Muscle layer of duodenum (tissue), 2 donors: ENCODE results near the gene ZBTB4.

ENCODE experiments used
- H3K27ac ChIP-seq: one replicate; pipeline ENCODE4 v1.7.0; 2013; ENCODE audit warnings: mild to moderate bottlenecking, low read length
- H3K27me3 ChIP-seq: one replicate; pipeline ENCODE4 v1.7.0; 2013; ENCODE audit warnings: low read depth, mild to moderate bottlenecking, control low read depth, low read length
- H3K36me3 ChIP-seq, 2 donors: one replicate each; pipeline ENCODE4 v1.7.0; 2013; ENCODE audit warnings: low read length in 2 of 2, control low read depth in 1 of 2, mild to moderate bottlenecking in 1 of 2; ENCODE audit not compliant: insufficient read depth in 2 of 2, control insufficient read depth in 1 of 2
- H3K4me1 ChIP-seq, 2 donors: one replicate each; pipeline ENCODE4 v1.7.0; 2013; ENCODE audit warnings: low read length in 2 of 2, mild to moderate bottlenecking in 2 of 2, control low read depth in 1 of 2, moderate library complexity in 1 of 2; ENCODE audit not compliant: insufficient read depth in 2 of 2, control insufficient read depth in 1 of 2
- H3K4me3 ChIP-seq, 2 donors: one replicate each; pipeline ENCODE4 v1.7.0; 2013; ENCODE audit warnings: low read length in 2 of 2, low read depth in 1 of 2, mild to moderate bottlenecking in 1 of 2
- H3K9me3 ChIP-seq, 2 donors: one replicate each; pipeline ENCODE4 v1.7.0; 2013; ENCODE audit warnings: low read length in 2 of 2, control low read depth in 1 of 2, mild to moderate bottlenecking in 1 of 2; ENCODE audit not compliant: control insufficient read depth in 1 of 2
- donor health status: healthy.

The ZBTB4 gene

DNA sequence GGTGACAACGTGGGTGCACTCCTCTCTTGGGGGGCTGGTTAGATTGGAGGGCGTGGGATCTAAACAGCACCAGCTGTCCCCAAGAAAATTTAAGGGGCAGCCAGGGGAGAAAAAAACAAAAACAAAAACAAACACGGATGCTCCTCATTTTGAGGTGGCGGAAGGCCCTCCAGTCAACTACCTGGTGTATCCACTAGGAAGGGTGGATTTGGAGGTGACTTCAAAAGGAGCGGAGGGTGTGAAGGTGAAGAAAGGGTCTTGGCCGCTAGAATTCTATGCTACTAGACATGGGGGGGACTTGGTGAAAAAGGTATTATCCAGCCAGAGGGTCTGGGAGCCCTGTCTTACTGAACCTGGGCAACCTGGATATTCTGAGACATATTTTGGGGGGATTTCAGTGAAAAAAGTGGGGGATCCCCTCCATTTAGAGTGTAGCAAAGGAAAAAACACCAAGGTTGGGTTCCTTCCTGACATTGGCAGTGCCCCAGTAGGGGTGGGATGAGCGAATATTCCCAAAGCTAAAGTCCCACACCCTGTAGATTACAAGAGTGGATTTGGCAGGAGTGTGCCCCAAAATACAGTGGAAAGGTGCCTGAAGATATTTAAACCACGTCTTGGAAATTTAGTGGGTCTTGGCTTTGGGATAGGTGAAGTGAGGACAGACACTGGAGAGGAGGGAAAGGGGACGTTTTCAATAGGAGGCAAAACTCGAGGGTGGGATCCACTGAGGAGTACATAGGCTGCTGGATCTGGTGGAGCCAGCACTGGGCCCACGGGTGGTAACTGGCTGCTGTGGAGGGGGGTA is 40.6 kb downstream of the ZBTB4 start:
- Histone ChIP-seq H3K36me3 (no peaks in the 10 kb centered on the region), H3K27me3 (peaks cover 38% of the 10 kb centered on the region), H3K9me3 (no peaks in the 10 kb centered on the region), H3K4me1 (peaks cover 8 to 51% of the 10 kb centered on the region in 2 donors), H3K27ac (no peak overlapping the region), H3K4me3 (peak overlapping the region in 1 of 2 donors; percentile 30)

DNA sequence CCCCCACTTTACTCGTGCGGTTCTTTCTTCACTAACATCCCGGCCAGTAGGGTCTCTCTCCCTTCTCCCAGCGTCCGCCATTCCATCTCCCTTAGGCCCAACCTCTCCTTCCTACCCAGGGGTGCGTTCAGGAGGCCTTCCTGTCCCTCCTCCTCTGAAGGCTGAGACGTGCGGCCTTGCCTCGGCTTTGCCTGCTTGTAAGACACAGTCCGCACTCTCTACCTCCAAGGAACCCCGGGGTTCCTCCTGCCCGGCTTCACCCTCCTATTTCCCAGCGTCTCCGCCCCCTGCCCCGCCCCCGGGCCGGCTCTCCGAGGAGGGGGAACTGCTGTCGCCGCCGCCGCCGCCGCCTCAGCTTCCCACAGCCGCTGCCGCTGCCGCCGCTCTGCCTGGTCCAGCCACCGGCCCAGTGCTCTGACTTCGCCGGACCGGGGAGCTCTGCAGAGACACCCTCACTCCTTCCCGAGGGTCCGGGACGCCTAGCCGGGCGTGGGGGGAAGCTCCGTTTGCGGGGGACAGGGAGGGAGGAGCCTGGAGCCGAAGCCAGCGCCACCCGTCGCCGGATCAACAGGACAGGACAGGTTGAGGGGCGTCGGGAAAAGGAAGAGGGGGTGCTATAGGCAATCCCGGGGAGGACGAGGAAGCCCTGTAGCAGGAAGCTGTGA is 41.3 kb downstream of the ZBTB4 start:
- H3K4me1 ChIP-seq, result peaks cover 8 to 51% of the 10 kb centered on the region in 2 donors
- H3K27ac ChIP-seq, result no peak overlapping the region
- H3K27me3 ChIP-seq, result peaks cover 38% of the 10 kb centered on the region
- no peaks in the 10 kb centered on the region for H3K9me3 ChIP-seq
- no peaks in the 10 kb centered on the region for H3K36me3 ChIP-seq
- peak overlapping the region; percentile 37 to 61 for H3K4me3 ChIP-seq

DNA sequence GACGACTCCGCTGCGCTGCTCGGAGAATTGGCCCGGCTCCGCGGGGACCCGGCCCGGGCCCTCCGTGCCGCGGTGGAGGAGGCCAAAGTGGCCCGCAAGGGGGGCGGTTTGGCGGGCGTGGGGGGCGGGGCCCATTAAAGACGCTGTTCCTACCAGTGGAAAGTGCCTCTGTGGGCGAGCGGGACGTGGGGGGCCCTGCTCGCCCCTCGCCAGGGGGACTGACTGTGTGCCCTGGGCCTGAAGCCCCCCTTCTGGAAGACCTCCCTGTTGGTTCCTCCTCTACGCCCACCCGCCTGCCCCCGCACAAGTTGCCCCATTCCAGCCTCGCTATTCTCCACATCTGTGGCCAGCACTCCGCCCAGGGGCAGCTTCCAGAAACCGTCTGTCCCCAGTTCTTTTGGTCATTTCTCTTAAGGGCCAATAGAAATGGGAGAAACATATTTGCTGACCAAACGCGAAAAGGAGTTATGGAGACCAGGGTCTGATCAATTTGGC is 42.0 kb downstream of the ZBTB4 start:
- Histone ChIP-seq H3K9me3 (no peaks in the 10 kb centered on the region), H3K4me3 (peak overlapping the region; percentile 37 to 61), H3K36me3 (no peaks in the 10 kb centered on the region), H3K4me1 (peaks cover 8 to 51% of the 10 kb centered on the region in 2 donors), H3K27me3 (peaks cover 38% of the 10 kb centered on the region), H3K27ac (no peak overlapping the region)

DNA sequence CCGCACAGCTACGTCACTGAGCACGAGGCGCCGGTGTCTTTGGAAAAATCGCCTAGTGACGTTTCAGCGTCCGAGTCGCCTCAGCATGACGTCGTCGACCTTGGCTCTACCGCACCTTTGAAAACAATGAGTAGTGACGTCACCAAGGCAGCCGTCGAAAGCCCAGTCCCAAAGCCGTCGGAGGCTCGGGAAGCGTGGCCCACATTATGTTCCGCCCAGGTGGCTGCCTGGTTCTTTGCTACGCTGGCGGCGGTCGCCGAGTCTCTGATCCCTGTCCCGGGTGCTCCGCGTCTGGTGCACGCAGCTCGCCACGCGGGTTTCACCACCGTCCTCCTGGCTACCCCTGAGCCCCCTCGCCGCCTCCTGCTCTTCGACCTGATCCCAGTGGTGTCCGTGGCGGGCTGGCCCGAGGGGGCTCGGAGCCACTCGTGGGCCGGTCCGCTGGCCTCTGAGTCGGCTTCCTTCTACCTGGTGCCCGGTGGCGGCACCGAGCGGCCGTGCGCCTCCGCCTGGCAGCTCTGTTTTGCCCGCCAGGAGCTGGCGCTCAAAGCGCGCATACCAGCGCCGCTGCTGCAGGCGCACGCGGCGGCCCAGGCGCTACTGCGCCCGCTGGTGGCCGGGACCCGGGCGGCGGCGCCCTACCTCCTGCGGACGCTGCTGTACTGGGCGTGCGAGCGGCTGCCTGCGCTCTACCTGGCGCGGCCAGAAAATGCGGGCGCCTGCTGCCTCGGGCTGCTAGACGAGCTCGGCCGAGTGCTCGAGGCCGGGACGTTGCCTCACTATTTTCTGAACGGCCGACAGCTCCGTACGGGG is 42.7 kb downstream of the ZBTB4 start:
- Histone ChIP-seq H3K27me3 (peaks cover 38% of the 10 kb centered on the region), H3K4me3 (peak overlapping the region; percentile 61 to 79), H3K4me1 (peaks cover 8 to 51% of the 10 kb centered on the region in 2 donors), H3K9me3 (no peaks in the 10 kb centered on the region), H3K27ac (peak overlapping the region; percentile 72), H3K36me3 (no peaks in the 10 kb centered on the region)

DNA sequence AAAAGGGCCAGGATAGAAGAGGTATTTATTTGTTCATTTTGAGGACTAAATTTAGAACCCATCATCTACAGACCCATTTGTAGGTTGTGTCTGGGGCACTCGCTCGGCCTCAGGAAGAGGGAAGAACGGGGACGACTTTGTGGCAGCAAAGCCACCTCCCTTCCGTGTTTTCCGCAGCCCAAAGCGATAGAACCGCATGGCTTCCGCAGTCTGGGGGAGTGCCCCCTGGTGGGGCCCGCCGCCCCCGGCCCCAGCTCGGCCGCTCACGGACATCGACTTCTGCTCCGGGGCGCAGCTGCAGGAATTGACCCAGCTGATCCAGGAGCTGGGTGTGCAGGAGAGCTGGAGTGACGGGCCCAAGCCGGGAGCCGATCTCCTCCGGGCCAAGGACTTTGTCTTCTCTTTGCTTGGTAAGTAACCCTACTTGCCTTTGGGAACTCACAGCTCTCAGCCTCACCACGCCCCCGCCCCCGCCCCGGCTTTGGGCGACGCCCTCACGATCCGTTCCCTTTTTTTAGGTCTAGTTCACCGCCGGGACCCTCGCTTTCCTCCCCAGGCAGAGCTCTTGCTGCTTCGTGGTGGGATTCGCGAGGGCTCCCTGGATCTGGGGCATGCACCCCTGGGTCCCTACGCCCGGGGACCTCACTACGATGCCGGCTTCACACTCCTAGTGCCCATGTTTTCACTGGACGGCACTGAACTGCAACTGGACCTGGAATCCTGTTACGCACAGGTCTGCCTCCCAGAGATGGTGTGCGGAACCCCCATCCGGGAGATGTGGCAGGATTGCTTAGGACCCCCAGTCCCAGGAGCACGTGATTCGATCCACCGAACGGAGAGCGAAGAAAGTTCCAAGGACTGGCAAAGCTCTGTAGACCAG is 43.5 kb downstream of the ZBTB4 start:
- Histone ChIP-seq H3K27me3 (peaks cover 32% of the 10 kb centered on the region), H3K27ac (peak overlapping the region; percentile 72), H3K36me3 (no peaks in the 10 kb centered on the region), H3K4me3 (peak overlapping the region; percentile 61 to 79), H3K9me3 (no peaks in the 10 kb centered on the region), H3K4me1 (peaks cover 8 to 51% of the 10 kb centered on the region in 2 donors)

DNA sequence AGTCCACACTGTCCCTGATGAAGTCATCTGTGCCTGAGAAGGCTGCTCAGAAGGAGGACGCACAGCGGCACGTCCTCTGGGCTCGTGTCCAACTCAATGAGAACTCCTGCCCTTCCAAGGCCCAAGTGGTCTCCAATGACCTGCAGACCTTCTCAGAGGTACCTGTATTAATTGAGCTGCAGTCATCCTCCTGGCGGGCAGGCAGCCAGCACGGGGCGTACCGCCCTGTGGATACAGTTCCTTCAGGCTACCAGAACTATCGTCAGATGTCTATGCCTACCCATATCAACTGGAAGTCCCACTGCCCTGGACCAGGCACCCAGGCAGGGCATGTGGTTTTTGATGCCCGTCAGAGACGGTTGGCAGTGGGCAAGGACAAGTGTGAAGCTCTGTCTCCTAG is 47.1 kb downstream of the ZBTB4 start:
- Histone ChIP-seq H3K9me3 (no peaks in the 10 kb centered on the region), H3K4me3 (no peak overlapping the region), H3K36me3 (no peaks in the 10 kb centered on the region), H3K27ac (no peak overlapping the region), H3K27me3 (peaks cover 5% of the 10 kb centered on the region), H3K4me1 (peaks cover 4 to 23% of the 10 kb centered on the region in 2 donors)

DNA sequence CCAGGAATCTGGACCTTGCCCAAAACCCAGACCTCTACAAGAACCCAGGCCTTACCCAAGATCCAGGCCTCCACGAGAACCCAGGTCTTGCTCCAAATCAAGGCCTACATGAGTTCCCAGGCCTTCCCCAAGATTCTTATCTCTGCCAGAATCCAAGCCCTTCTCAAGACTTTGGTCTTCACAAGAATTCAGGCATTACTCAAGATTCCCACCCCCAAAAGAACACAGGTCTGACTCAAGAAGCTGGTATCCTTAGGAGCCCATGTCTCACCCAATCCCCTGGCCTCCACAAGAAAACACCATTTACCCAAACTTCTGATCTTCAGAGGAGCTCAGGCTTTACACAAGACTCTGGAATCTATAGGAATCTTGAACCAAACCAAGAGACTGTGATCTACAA is 48.2 kb downstream of the ZBTB4 start:
- peaks cover 5% of the 10 kb centered on the region for H3K27me3 ChIP-seq
- H3K27ac ChIP-seq, result no peak overlapping the region
- H3K36me3 ChIP-seq, result no peaks in the 10 kb centered on the region
- no peak overlapping the region for H3K4me3 ChIP-seq
- H3K9me3 ChIP-seq, result no peaks in the 10 kb centered on the region
- peaks cover 4 to 13% of the 10 kb centered on the region in 2 donors for H3K4me1 ChIP-seq

DNA sequence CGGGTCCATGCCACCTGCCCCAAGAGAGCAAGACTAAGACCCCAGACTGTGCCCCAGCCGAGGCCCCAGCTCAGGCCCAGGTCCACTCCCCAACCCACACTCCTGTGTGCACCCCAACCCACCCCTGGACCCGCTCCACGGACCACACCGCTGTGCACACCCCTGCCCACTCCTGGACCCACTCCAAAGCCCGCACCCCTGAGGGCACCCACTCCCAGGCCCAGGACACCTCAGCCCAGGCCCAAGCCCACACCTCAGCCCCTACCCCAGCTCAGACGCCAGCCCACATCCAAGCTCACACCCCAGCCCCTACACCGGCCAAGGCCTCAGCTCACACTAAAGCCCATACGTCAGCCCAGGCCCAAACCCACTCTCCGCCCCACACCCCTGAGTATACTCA is 49.7 kb downstream of the ZBTB4 start:
- Histone ChIP-seq H3K9me3 (no peaks in the 10 kb centered on the region), H3K4me1 (no peaks in the 10 kb centered on the region), H3K36me3 (no peaks in the 10 kb centered on the region), H3K27ac (no peak overlapping the region), H3K27me3 (no peaks in the 10 kb centered on the region), H3K4me3 (no peak overlapping the region)

DNA sequence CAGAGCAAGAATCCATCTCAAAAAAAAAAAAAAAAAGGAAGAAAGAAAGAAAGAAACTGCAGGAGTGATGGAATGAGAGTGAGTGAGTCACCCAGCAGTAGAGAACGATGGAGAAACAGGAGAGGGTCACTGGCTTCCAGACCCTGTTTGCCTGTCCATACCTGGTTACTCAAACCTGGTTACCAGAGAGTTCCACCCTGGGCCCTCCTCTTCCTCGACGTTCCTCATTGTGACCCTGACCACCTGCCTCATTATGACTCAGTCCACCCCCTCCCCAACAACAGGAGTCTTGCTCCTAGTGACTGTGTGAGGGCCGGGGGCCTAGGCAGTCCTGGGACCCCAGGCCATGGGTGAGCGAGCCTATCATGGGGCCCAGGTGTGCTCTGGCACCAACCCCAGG is 50.9 kb downstream of the ZBTB4 start, which contains the start of gene SPEM3:
SPEM3 (plus strand) TSS at position 301 of the 400 bp plus-strand sequence; CDS start at position 347, 46 bp downstream.
- Histone ChIP-seq H3K27me3 (no peaks in the 10 kb centered on the region), H3K27ac (no peak within 1 kb of the TSS), H3K4me1 (no peaks in the 10 kb centered on the region), H3K4me3 (no peak within 1 kb of the TSS), H3K9me3 (no peaks in the 10 kb centered on the region), H3K36me3 (no peaks in the 10 kb centered on the region)

DNA sequence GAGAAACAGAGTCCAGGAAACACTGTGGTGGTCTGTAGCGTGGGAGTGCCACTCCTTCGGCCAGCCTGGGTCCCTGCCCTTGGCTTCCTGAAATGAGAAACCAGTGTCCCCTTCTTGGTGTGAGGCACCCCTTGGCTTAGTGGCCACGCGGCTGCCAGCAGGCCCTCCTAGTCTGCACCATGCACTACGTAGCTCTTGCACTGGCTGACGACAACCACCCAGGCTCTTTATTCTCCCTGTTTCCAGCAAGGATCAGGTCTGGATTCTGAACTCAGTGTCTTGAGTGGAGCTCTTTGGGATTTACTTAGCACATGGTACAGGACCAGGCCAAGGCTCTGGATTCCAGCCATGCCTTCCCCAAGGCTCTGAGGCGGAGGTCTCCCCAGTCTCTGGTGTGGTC is 51.9 kb downstream of the ZBTB4 start:
- Histone ChIP-seq H3K27ac (no peak overlapping the region), H3K4me1 (no peaks in the 10 kb centered on the region)

More for the DNA sequence above, 51.9 kb downstream of the ZBTB4 start:
- Histone ChIP-seq H3K36me3 (no peaks in the 10 kb centered on the region), H3K9me3 (no peaks in the 10 kb centered on the region), H3K4me3 (no peak overlapping the region), H3K27me3 (no peaks in the 10 kb centered on the region)
